Suprapubic skin (tissue), 3 donors: Measurements from ENCODE around the gene TRIM61.
"Not testable (repeated sequence)": the region's sequence is repeated elsewhere in the genome, so short reads cannot be mapped to it uniquely, and the experiment has no call there.

Experiments used
- CTCF ChIP-seq, 2 donors: fragments of 200-600 bp in 1 of 2; fragments of 450-650 bp in 1 of 2; sonication (generic) in 1 of 2; IDR thresholded peaks; one replicate each; pipeline ENCODE4 v1.5.1; 2016 to 2019; ENCODE audit warnings: antibody characterized with exemption in 2 of 2, mild to moderate bottlenecking in 1 of 2, moderate library complexity in 1 of 2
- POLR2A ChIP-seq, 2 donors: fragments of 450-650 bp; IDR thresholded peaks; one replicate each; pipeline ENCODE4 v1.6.1; 2017; ENCODE audit warnings: antibody characterized with exemption in 2 of 2, mild to moderate bottlenecking in 2 of 2, moderate library complexity in 2 of 2

GRCh38 chr4:164998526-164999080 lies 21.1 kb upstream of the TRIM61 start:
- TF ChIP-seq POLR2A, CTCF (IDR thresholded peaks at IDR 0.05): not testable (repeated sequence)
